CD4-positive, alpha-beta T cell (primary cell): Measurements from ENCODE around the gene HDAC9. TPM values are rescaled to one million over a fixed set of nuclear protein-coding genes. Genes with fewer than 3 reads are reported as not detected.

ENCODE experiments used
- ATAC-seq: fragments of 200-7000 bp; cut with Tn5 transposase; one replicate; pipeline ENCODE4 v1.10.0; 2022; ENCODE audit warnings: mild to moderate bottlenecking; ENCODE audit not compliant: poor library complexity
- CTCF ChIA-PET: fragments of 350-600 bp; sonication (Branson Sonifier 250); formaldehyde crosslinking; loops from one replicate; lab custom pipeline; 2021; ENCODE audit warnings: antibody characterized with exemption, inconsistent platforms; lab: Charles Lee
- POLR2A ChIA-PET: fragments of 350-600 bp; sonication (Branson Sonifier 250); formaldehyde crosslinking; loops from one replicate; lab custom pipeline; 2021; ENCODE audit warnings: antibody characterized with exemption, inconsistent platforms; lab: Charles Lee
- DNase-seq, 14 experiments: peaks; one replicate each; pipeline ENCODE4 v3.0.0-alpha.2; 2013 to 2020; ENCODE audit warnings: mixed read lengths in 2 of 14
- H3K27ac ChIP-seq, 2 donors: one replicate each; pipeline versions ENCODE4 v1.5.1 to v1.7.0; 2013; ENCODE audit warnings: low read length in 2 of 2, low read depth in 1 of 2, mild to moderate bottlenecking in 1 of 2
- H3K27me3 ChIP-seq, 2 experiments: 1 replicate in 1 of 2; 2 replicates in 1 of 2; pipeline versions ENCODE4 v1.6.1 to v1.7.0; 2013; ENCODE audit warnings: low read length in 2 of 2, control low read depth in 1 of 2, mild to moderate bottlenecking in 1 of 2, moderate library complexity in 1 of 2; ENCODE audit not compliant: insufficient read depth in 2 of 2, control insufficient read depth in 1 of 2
- H3K36me3 ChIP-seq: one replicate; pipeline ENCODE4 v1.6.1; 2013; ENCODE audit warnings: low read length, control low read depth; ENCODE audit not compliant: insufficient read depth
- H3K4me1 ChIP-seq: one replicate; pipeline ENCODE4 v1.6.1; 2013; ENCODE audit warnings: low read length, control low read depth; ENCODE audit not compliant: insufficient read depth
- H3K4me3 ChIP-seq: one replicate; pipeline ENCODE4 v1.5.1; 2013; ENCODE audit warnings: mild to moderate bottlenecking, low read length, moderate library complexity
- H3K9me3 ChIP-seq, 2 experiments: 1 replicate in 1 of 2; 2 replicates in 1 of 2; pipeline versions ENCODE4 v1.6.1 to v1.7.0; 2013; ENCODE audit warnings: low read length in 2 of 2, mild to moderate bottlenecking in 2 of 2, control low read depth in 1 of 2, moderate library complexity in 1 of 2; ENCODE audit not compliant: control insufficient read depth in 1 of 2, insufficient read depth in 1 of 2
- H3K27ac Mint-ChIP-seq: one replicate; pipeline ENCODE4 v1.8.0; 2020; ENCODE audit warnings: mixed read lengths
- H3K27me3 Mint-ChIP-seq: one replicate; pipeline ENCODE4 v1.8.0; 2021; ENCODE audit warnings: mixed read lengths
- H3K36me3 Mint-ChIP-seq: one replicate; pipeline ENCODE4 v1.8.0; 2021; ENCODE audit warnings: low read depth, mixed read lengths
- H3K4me1 Mint-ChIP-seq: one replicate; pipeline ENCODE4 v1.8.0; 2021; ENCODE audit warnings: low read depth, mixed read lengths
- H3K4me3 Mint-ChIP-seq: one replicate; pipeline ENCODE4 v1.8.0; 2020; ENCODE audit warnings: mild to moderate bottlenecking, mixed read lengths
- H3K9me3 Mint-ChIP-seq: one replicate; pipeline ENCODE4 v1.8.0; 2020; ENCODE audit warnings: mixed read lengths
- CTCF ChIP-seq: fragments of 200-600 bp; IDR thresholded peaks from one replicate; pipeline ENCODE4 v1.8.0; 2022; ENCODE audit warnings: antibody characterized with exemption, mild to moderate bottlenecking
- intact Hi-C, 2 experiments: fragments of 100-400 bp; cut with DNase I in 1 of 2; cut with micrococcal nuclease in 1 of 2; formaldehyde crosslinking; loops; one replicate each; pipeline versions ENCODE4 v1.15.1 to v1.9.0; 2023 to 2025; cut with DNase I, micrococcal nuclease
- total RNA-seq, 174 experiments: library from RNA in 2 of 174; stranded (reverse) in 2 of 174; gene quantifications; one replicate each; pipeline ENCODE4 v1.2.3 and lab custom pipeline; 2021 to 2026

Gene HDAC9
- total RNA-seq, 2 experiments from 2014 or later: 0.73 to 1.2 TPM

- no peaks in the 10 kb centered on the region for H3K36me3 ChIP-seq
- no peak for TF ChIP-seq CTCF
- no peaks in the 10 kb centered on the region for H3K9me3 ChIP-seq
- DNase-seq (no peak), ATAC-seq (no peak)
- H3K4me3 ChIP-seq: no peak overlapping the region
- Mint-ChIP-seq H3K27me3 (no peaks in the 10 kb centered on the region), H3K4me1 (no peaks in the 10 kb centered on the region), H3K9me3 (no peaks in the 10 kb centered on the region), H3K4me3 (no peak overlapping the region), H3K36me3 (no peaks in the 10 kb centered on the region), H3K27ac (no peak overlapping the region)
- H3K27ac ChIP-seq: no peak overlapping the region
- intact Hi-C loops: no loop called here
- H3K27me3 ChIP-seq: no peaks in the 10 kb centered on the region
- CTCF ChIA-PET: no interaction called here
- no peaks in the 10 kb centered on the region for H3K4me1 ChIP-seq
- POLR2A ChIA-PET: no interaction called here
These were observed 281.8 kb downstream of the HDAC9 start for GRCh38 chr7:18777314-18777713.

DNA sequence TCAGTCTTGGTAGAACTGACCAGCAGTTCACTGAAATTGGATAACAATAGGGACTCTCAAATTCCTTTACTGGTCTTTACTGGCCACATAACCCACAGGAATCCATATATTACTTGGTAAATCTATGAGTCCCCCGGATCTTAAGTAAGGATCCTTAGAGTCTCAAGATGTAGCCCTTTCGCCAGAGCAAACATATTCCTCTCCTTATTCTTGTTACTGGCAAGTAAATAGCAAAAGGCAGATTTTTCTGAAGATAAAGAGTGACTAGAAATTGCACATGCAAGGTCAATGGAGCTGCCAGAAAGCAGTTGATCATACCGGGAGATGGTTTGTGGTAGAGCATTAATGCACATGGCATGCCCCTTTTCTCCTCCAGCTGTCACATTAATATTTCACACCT lies 283.0 kb downstream of the HDAC9 start:
- Histone ChIP-seq H3K4me3 (no peak overlapping the region), H3K36me3 (no peaks in the 10 kb centered on the region), H3K4me1 (no peaks in the 10 kb centered on the region), H3K9me3 (no peaks in the 10 kb centered on the region), H3K27ac (no peak overlapping the region), H3K27me3 (no peaks in the 10 kb centered on the region)
- no peaks in the 10 kb centered on the region for H3K9me3 Mint-ChIP-seq
- H3K36me3 Mint-ChIP-seq: no peaks in the 10 kb centered on the region
- no peak for ATAC-seq
- no peaks in the 10 kb centered on the region for H3K4me1 Mint-ChIP-seq
- DNase-seq: no peak
- no peaks in the 10 kb centered on the region for H3K27me3 Mint-ChIP-seq
- CTCF ChIA-PET: no interaction called here
- H3K4me3 Mint-ChIP-seq: no peak overlapping the region
- no peak overlapping the region for H3K27ac Mint-ChIP-seq
- POLR2A ChIA-PET: no interaction called here
- intact Hi-C loops: no loop called here
- TF ChIP-seq CTCF: no peak

DNA sequence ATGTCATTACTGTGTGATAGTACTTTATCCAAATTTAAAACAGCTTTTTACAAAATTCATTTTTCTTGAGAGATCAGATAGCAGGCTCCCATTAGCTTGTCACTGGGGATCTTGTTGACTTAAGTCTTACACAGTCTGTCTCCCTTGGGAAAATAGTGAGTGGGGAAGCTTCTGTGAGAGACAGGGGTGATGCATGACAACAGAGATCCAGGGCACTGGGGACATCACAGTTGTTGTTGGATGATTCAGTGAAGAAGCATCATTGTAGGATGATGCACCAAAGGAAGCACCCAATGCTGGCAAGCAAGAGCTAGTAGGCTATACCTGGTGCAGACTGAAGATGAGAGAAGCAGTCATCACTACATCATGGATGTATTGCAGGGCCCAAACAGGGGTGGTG lies 284.7 kb downstream of the HDAC9 start:
- POLR2A ChIA-PET: no interaction called here
- CTCF ChIA-PET: no interaction called here
- no peak for ATAC-seq
- no peaks in the 10 kb centered on the region for H3K9me3 ChIP-seq
- H3K36me3 Mint-ChIP-seq: no peaks in the 10 kb centered on the region
- no peak overlapping the region for H3K27ac ChIP-seq
- intact Hi-C loops: no loop called here
- H3K4me3 Mint-ChIP-seq: no peak overlapping the region
- no peak for DNase-seq
- no peaks in the 10 kb centered on the region for H3K4me1 ChIP-seq
- H3K4me1 Mint-ChIP-seq: no peaks in the 10 kb centered on the region
- no peaks in the 10 kb centered on the region for H3K27me3 Mint-ChIP-seq
- H3K4me3 ChIP-seq: no peak overlapping the region
- H3K9me3 Mint-ChIP-seq: no peaks in the 10 kb centered on the region
- TF ChIP-seq CTCF: no peak
- H3K27ac Mint-ChIP-seq: no peak overlapping the region
- H3K36me3 ChIP-seq: no peaks in the 10 kb centered on the region
- no peaks in the 10 kb centered on the region for H3K27me3 ChIP-seq
